Measurements from ENCODE around the gene ARPC2. TPM values are rescaled to one million over a fixed set of nuclear protein-coding genes. Genes with fewer than 3 reads are reported as not detected.

Gene ARPC2
- total and polyA plus RNA-seq, 2 of the 13 experiments (the other 11 are each of a cell fraction or from before 2014, with no cell fraction given): 168 to 303 TPM

DNA sequence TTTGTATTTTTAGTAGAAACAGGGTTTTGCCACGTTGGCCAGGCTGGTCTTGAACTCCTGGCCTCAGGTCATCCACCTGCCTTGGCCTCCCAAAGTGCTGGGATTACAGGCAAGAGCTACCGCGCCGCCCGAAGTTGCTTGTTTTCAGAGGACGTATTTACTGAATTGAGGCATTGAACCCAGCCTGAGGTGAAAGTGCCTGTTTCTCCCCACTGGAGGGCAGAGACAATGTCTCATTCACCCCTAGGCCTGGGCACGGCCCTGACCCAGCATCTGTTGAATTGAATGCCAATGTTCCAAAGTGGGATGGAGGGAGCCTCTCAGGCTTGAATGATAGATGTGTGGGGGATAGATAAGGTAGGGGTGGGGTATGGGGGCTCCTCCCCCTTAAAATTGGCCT is 79.9 kb downstream of the ARPC2 start (continued):
- no peak for TF ChIP-seq SRSF4 (IDR thresholded peaks at IDR 0.05; ENCODE audit: low read depth, low read length, poor library complexity, severe bottlenecking)
- TF ChIP-seq RAD21 (CRISPR knock-in tag; IDR thresholded peaks at IDR 0.05): peak; percentile 67; the same call in 1 of the 2 replicates
- no peak for TF ChIP-seq ZNF7 (CRISPR knock-in tag; IDR thresholded peaks at IDR 0.05)
- TF ChIP-seq, protein P1, sequence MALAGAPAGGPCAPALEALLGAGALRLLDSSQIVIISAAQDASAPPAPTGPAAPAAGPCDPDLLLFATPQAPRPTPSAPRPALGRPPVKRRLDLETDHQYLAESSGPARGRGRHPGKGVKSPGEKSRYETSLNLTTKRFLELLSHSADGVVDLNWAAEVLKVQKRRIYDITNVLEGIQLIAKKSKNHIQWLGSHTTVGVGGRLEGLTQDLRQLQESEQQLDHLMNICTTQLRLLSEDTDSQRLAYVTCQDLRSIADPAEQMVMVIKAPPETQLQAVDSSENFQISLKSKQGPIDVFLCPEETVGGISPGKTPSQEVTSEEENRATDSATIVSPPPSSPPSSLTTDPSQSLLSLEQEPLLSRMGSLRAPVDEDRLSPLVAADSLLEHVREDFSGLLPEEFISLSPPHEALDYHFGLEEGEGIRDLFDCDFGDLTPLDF (CRISPR knock-in tag; IDR thresholded peaks at IDR 0.05): no peak
- TF ChIP-seq, protein P2, sequence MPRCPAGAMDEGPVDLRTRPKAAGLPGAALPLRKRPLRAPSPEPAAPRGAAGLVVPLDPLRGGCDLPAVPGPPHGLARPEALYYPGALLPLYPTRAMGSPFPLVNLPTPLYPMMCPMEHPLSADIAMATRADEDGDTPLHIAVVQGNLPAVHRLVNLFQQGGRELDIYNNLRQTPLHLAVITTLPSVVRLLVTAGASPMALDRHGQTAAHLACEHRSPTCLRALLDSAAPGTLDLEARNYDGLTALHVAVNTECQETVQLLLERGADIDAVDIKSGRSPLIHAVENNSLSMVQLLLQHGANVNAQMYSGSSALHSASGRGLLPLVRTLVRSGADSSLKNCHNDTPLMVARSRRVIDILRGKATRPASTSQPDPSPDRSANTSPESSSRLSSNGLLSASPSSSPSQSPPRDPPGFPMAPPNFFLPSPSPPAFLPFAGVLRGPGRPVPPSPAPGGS (CRISPR knock-in tag; IDR thresholded peaks at IDR 0.05): no peak; the same call in 1 of the 2 replicates
- TF ChIP-seq FOXK1 (CRISPR knock-in tag; IDR thresholded peaks at IDR 0.05; ENCODE audit: borderline replicate concordance, low read depth): no peak
- no peak for TF ChIP-seq ASH2L (IDR thresholded peaks at IDR 0.05; ENCODE audit: insufficient read length, low read depth, low read length)
- no peak for TF ChIP-seq KDM5B (CRISPR knock-in tag; IDR thresholded peaks at IDR 0.05; ENCODE audit: borderline replicate concordance)
- TF ChIP-seq, protein P3, sequence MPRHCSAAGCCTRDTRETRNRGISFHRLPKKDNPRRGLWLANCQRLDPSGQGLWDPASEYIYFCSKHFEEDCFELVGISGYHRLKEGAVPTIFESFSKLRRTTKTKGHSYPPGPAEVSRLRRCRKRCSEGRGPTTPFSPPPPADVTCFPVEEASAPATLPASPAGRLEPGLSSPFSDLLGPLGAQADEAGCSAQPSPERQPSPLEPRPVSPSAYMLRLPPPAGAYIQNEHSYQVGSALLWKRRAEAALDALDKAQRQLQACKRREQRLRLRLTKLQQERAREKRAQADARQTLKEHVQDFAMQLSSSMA (CRISPR knock-in tag; IDR thresholded peaks at IDR 0.05): no peak
- no peak for TF ChIP-seq ARNTL (CRISPR knock-in tag; IDR thresholded peaks at IDR 0.05)
- TF ChIP-seq MBD4 (IDR thresholded peaks at IDR 0.05; ENCODE audit: borderline replicate concordance, low read length): no peak
- peak; percentile 75; the same call in 1 of the 2 replicates for TF ChIP-seq ZNF644 (CRISPR knock-in tag; IDR thresholded peaks at IDR 0.05; ENCODE audit: low read depth)
- peak; percentile 94 for TF ChIP-seq ZMYM3 (CRISPR knock-in tag; IDR thresholded peaks at IDR 0.05)
- TF ChIP-seq, protein P4, sequence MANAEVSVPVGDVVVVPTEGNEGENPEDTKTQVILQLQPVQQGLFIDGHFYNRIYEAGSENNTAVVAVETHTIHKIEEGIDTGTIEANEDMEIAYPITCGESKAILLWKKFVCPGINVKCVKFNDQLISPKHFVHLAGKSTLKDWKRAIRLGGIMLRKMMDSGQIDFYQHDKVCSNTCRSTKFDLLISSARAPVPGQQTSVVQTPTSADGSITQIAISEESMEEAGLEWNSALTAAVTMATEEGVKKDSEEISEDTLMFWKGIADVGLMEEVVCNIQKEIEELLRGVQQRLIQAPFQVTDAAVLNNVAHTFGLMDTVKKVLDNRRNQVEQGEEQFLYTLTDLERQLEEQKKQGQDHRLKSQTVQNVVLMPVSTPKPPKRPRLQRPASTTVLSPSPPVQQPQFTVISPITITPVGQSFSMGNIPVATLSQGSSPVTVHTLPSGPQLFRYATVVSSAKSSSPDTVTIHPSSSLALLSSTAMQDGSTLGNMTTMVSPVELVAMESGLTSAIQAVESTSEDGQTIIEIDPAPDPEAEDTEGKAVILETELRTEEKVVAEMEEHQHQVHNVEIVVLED (CRISPR knock-in tag; IDR thresholded peaks at IDR 0.05; ENCODE audit: borderline replicate concordance): no peak
- no peak for TF ChIP-seq MAZ (IDR thresholded peaks at IDR 0.05; ENCODE audit: borderline replicate concordance, low read depth, low read length)
- TF ChIP-seq MAZ (CRISPR knock-in tag; IDR thresholded peaks at IDR 0.05; ENCODE audit: low read depth): peak; percentile 40; the same call in 1 of the 2 replicates
- no peak for TF ChIP-seq ONECUT2 (CRISPR knock-in tag; IDR thresholded peaks at IDR 0.05)
- no peak for TF ChIP-seq EP300 (IDR thresholded peaks at IDR 0.05; ENCODE audit: low read depth in 2 of 2, low read length in 2 of 2)
- TF ChIP-seq EP300 (CRISPR knock-in tag; IDR thresholded peaks at IDR 0.05; ENCODE audit: borderline replicate concordance): no peak
- no peak for TF ChIP-seq MIXL1 (CRISPR knock-in tag; IDR thresholded peaks at IDR 0.05)
- TF ChIP-seq ZNF850 (CRISPR knock-in tag; conservative IDR thresholded peaks at IDR 0.05): no peak
- TF ChIP-seq ZNF317 (CRISPR knock-in tag; IDR thresholded peaks at IDR 0.05): no peak
- TF ChIP-seq REL (CRISPR knock-in tag; conservative IDR thresholded peaks at IDR 0.05): no peak
- TF ChIP-seq, protein P5, sequence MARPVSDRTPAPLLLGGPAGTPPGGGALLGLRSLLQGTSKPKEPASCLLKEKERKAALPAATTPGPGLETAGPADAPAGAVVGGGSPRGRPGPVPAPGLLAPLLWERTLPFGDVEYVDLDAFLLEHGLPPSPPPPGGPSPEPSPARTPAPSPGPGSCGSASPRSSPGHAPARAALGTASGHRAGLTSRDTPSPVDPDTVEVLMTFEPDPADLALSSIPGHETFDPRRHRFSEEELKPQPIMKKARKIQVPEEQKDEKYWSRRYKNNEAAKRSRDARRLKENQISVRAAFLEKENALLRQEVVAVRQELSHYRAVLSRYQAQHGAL (CRISPR knock-in tag; IDR thresholded peaks at IDR 0.05; ENCODE audit: not compliant biosample characterization): no peak
- TF ChIP-seq TEAD2 (CRISPR knock-in tag; IDR thresholded peaks at IDR 0.05): no peak
- TF ChIP-seq ZNF891 (CRISPR knock-in tag; IDR thresholded peaks at IDR 0.05): no peak
